ENCODE results near the gene C10orf95. TPM values are rescaled to one million over a fixed set of nuclear protein-coding genes. Genes with fewer than 3 reads are reported as not detected.

C10orf95 gene
- total and polyA plus RNA-seq, 2 of the 13 experiments (the other 11 are each of a cell fraction or from before 2014, with no cell fraction given) = 0.05 to 0.07 TPM

DNA sequence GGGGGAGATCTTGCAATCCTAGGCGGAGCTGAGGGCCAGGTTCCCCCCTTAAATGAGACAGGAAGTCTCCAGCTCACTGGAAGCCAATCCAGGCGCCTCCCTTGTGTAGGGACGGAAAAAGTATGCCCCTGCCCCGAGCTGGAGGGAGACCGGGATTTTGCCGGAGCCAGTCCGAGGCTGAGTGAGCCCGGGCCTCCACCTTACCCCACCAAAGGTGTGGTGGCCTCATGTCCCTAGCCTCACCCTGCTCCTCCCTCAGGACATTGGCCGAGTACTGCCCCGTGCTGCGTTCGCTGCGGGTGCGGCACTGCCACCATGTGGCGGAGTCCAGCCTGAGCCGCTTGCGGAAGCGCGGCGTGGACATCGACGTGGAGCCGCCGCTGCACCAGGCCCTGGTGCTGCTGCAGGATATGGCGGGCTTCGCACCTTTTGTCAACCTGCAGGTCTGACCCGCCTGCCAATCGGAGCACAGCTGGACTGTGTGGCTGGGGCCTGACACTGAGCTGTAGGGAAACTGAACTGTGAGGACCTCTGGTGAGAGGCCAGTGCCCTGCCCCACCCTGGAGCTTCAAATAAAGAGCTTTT lies 28.7 kb downstream of the C10orf95 start (continued):
- TF ChIP-seq TEAD3 (CRISPR knock-in tag; optimal IDR thresholded peaks at IDR 0.05; ENCODE audit: borderline replicate concordance) (peak; percentile 84), SOX6 (IDR thresholded peaks at IDR 0.05) (no peak), SOX6 (CRISPR knock-in tag; IDR thresholded peaks at IDR 0.05) (no peak), POLR2AphosphoS5 (IDR thresholded peaks at IDR 0.05; ENCODE audit: low read depth, low read length) (peak; percentile 34; the same call in 1 of the 2 replicates), ZNF251 (CRISPR knock-in tag; IDR thresholded peaks at IDR 0.05) (peak; percentile 96; the same call in 1 of the 2 replicates), RCOR2 (CRISPR knock-in tag; IDR thresholded peaks at IDR 0.05) (0 out of 2 replicates have a peak, but pooled peaks have one; percentile 20), ZNF7 (CRISPR knock-in tag; IDR thresholded peaks at IDR 0.05) (no peak), CTCF (CRISPR knock-in tag; IDR thresholded peaks at IDR 0.05) (peak; percentile 99), TFAP4 (IDR thresholded peaks at IDR 0.05; ENCODE audit: borderline replicate concordance, low read depth) (no peak), ZNF619 (CRISPR knock-in tag; IDR thresholded peaks at IDR 0.05) (peak; percentile 79; the same call in 1 of the 2 replicates), NR2F2 (IDR thresholded peaks at IDR 0.05; ENCODE audit: borderline replicate concordance, low read depth) (peak; percentile 14; the same call in 1 of the 2 replicates), ZNF513 (CRISPR knock-in tag; conservative IDR thresholded peaks at IDR 0.05) (no peak), TCF7 (IDR thresholded peaks at IDR 0.05; ENCODE audit: low read depth) (no peak), ZMYM3 (CRISPR knock-in tag; IDR thresholded peaks at IDR 0.05) (peak; percentile 65), ZNF574 (CRISPR knock-in tag; IDR thresholded peaks at IDR 0.05) (peak; percentile 98), ZFP82 (CRISPR knock-in tag; IDR thresholded peaks at IDR 0.05; ENCODE audit: borderline replicate concordance) (peak; percentile 21; the same call in 1 of the 2 replicates), ZNF225 (CRISPR knock-in tag; IDR thresholded peaks at IDR 0.05) (no peak), JDP2 (CRISPR knock-in tag; IDR thresholded peaks at IDR 0.05; ENCODE audit: borderline replicate concordance) (no peak), SYNCRIP (IDR thresholded peaks at IDR 0.05; ENCODE audit: insufficient read depth, low read depth, low read length) (no peak), XBP1 (CRISPR knock-in tag; IDR thresholded peaks at IDR 0.05) (0 out of 2 replicates have a peak, but pooled peaks have one; percentile 36), MAX (IDR thresholded peaks at IDR 0.05) (peak; percentile 99), ZNF546 (CRISPR knock-in tag; conservative IDR thresholded peaks at IDR 0.05) (no peak; the same call in 1 of the 2 replicates), ZNF205 (CRISPR knock-in tag; IDR thresholded peaks at IDR 0.05) (peak; percentile 84), MTF1 (CRISPR knock-in tag; IDR thresholded peaks at IDR 0.05) (peak; percentile 34; the same call in 1 of the 2 replicates), NFKB2 (CRISPR knock-in tag; IDR thresholded peaks at IDR 0.05; ENCODE audit: borderline replicate concordance) (peak; percentile 91), CHD2 (IDR thresholded peaks at IDR 0.05; ENCODE audit: low read depth, low read length) (no peak)
